ENCODE measurements around the gene IGLL5.

GRCh38 chr22:22902247-22903001 lies 14.8 kb downstream of the IGLL5 start:
- TF ChIP-seq EZH2 (IDR thresholded peaks at IDR 0.05; ENCODE audit: insufficient read depth, poor library complexity, severe bottlenecking) (no peak), EZH2phosphoT487 (IDR thresholded peaks at IDR 0.05; ENCODE audit: insufficient read depth, low read depth) (no peak)
